NCI-H526 (cell line): ENCODE results near the gene PTPRN2.
"Not testable (repeated sequence)": the region's sequence is repeated elsewhere in the genome, so short reads cannot be mapped to it uniquely, and the experiment has no call there.

Source experiments
- DNase-seq, 2 experiments: peaks; one replicate each; lab custom pipeline; 2025; lab: John Stamatoyannopoulos, UW

Gene PTPRN2

GRCh38 chr7:158301207-158301606, 286.4 kb downstream of the PTPRN2 start:
- peak in 1 of 2 experiments; percentile 23 for DNase-seq

- DNase-seq = no peak
Observed at GRCh38 chr7:158300427-158300826, 287.2 kb downstream of the PTPRN2 start.

- no peak for DNase-seq
Observed at GRCh38 chr7:158299607-158300006, 288.0 kb downstream of the PTPRN2 start.

- no peak for DNase-seq
Observed at GRCh38 chr7:158296798-158297104, 290.9 kb downstream of the PTPRN2 start.

GRCh38 chr7:158295966-158296797, 291.4 kb downstream of the PTPRN2 start:
- DNase-seq = no peak

GRCh38 chr7:158294468-158295215, 293.0 kb downstream of the PTPRN2 start:
- DNase-seq = not testable (repeated sequence)

GRCh38 chr7:158292948-158293347, 294.7 kb downstream of the PTPRN2 start:
- DNase-seq = no peak

- no peak for DNase-seq
Observed at GRCh38 chr7:158291998-158292397, 295.6 kb downstream of the PTPRN2 start.

- no peak for DNase-seq
Observed at GRCh38 chr7:158289761-158290523, 297.7 kb downstream of the PTPRN2 start.

GRCh38 chr7:158289231-158289630, 298.4 kb downstream of the PTPRN2 start:
- DNase-seq = no peak

- DNase-seq = no peak
Observed at GRCh38 chr7:158286210-158286609, 301.4 kb downstream of the PTPRN2 start.

GRCh38 chr7:158285383-158285770, 302.2 kb downstream of the PTPRN2 start:
- DNase-seq = no peak

GRCh38 chr7:158284617-158285382, 302.8 kb downstream of the PTPRN2 start:
- no peak for DNase-seq

GRCh38 chr7:158284121-158284520, 303.5 kb downstream of the PTPRN2 start:
- DNase-seq = no peak

- DNase-seq = no peak
Observed at GRCh38 chr7:158283016-158283974, 304.3 kb downstream of the PTPRN2 start.

GRCh38 chr7:158282461-158283001, 305.1 kb downstream of the PTPRN2 start:
- no peak for DNase-seq

- no peak for DNase-seq
Observed at GRCh38 chr7:158281441-158281840, 306.2 kb downstream of the PTPRN2 start.

- no peak for DNase-seq
Observed at GRCh38 chr7:158280448-158281144, 307.0 kb downstream of the PTPRN2 start.

- DNase-seq = no peak
Observed at GRCh38 chr7:158279539-158280447, 307.8 kb downstream of the PTPRN2 start.
